Measurements from ENCODE around the gene PLCB4. TPM values are rescaled to one million over a fixed set of nuclear protein-coding genes. Genes with fewer than 3 reads are reported as not detected.
"Not testable (repeated sequence)": the region's sequence is repeated elsewhere in the genome, so short reads cannot be mapped to it uniquely, and the experiment has no call there.

PLCB4 gene
- total RNA-seq, 2 experiments from 2014 or later = 0.06 TPM; not detected in 1

- ChIA-PET CTCF (no interaction called here), POLR2A (no interaction called here)
- H3K4me3 ChIP-seq (ENCODE audit: low read length) = no peak overlapping the region
- H3K4me1 ChIP-seq (ENCODE audit: insufficient read depth, low read length) = no peaks in the 10 kb centered on the region
- no peak for DNase-seq
- Mint-ChIP-seq H3K4me1 (ENCODE audit: low read depth) (no peaks in the 10 kb centered on the region), H3K27me3 (no peaks in the 10 kb centered on the region), H3K9me3 (peaks cover 12% of the 10 kb centered on the region), H3K36me3 (ENCODE audit: low read depth) (no peaks in the 10 kb centered on the region), H3K27ac (no peak overlapping the region), H3K4me3 (no peak overlapping the region)
- intact Hi-C loops (cut with DNase I, micrococcal nuclease) = no loop called here
- no peaks in the 10 kb centered on the region for H3K27me3 ChIP-seq (ENCODE audit: control insufficient read depth in 1 of 2, insufficient read depth in 2 of 2, low read length in 2 of 2)
- H3K27ac ChIP-seq (ENCODE audit: low read depth in 1 of 2, low read length in 2 of 2) = no peak overlapping the region
- H3K9me3 ChIP-seq (ENCODE audit: control insufficient read depth in 1 of 2, insufficient read depth in 1 of 2, low read length in 2 of 2) = no peaks in the 10 kb centered on the region
- H3K36me3 ChIP-seq (ENCODE audit: insufficient read depth, low read length) = no peaks in the 10 kb centered on the region
- TF ChIP-seq CTCF (IDR thresholded peaks at IDR 0.05) = no peak
- ATAC-seq (ENCODE audit: poor library complexity) = no peak
Observed at GRCh38 chr20:9149087-9149486, 80.2 kb downstream of the PLCB4 start.

GRCh38 chr20:9149796-9150195 is 80.9 kb downstream of the PLCB4 start:
- TF ChIP-seq CTCF (IDR thresholded peaks at IDR 0.05) = no peak
- no peaks in the 10 kb centered on the region for H3K9me3 ChIP-seq (ENCODE audit: control insufficient read depth in 1 of 2, insufficient read depth in 1 of 2, low read length in 2 of 2)
- H3K4me3 ChIP-seq (ENCODE audit: low read length) = no peak overlapping the region
- H3K27me3 ChIP-seq (ENCODE audit: control insufficient read depth in 1 of 2, insufficient read depth in 2 of 2, low read length in 2 of 2) = no peaks in the 10 kb centered on the region
- intact Hi-C loops (cut with DNase I, micrococcal nuclease) = no loop called here
- no peaks in the 10 kb centered on the region for H3K4me1 ChIP-seq (ENCODE audit: insufficient read depth, low read length)
- Mint-ChIP-seq H3K36me3 (ENCODE audit: low read depth) (no peaks in the 10 kb centered on the region), H3K27ac (no peak overlapping the region), H3K4me3 (no peak overlapping the region), H3K4me1 (ENCODE audit: low read depth) (no peaks in the 10 kb centered on the region), H3K27me3 (no peaks in the 10 kb centered on the region), H3K9me3 (peaks cover 13% of the 10 kb centered on the region)
- no peaks in the 10 kb centered on the region for H3K36me3 ChIP-seq (ENCODE audit: insufficient read depth, low read length)
- CTCF ChIA-PET = no interaction called here
- ATAC-seq (ENCODE audit: poor library complexity) (no peak), DNase-seq (no peak)
- H3K27ac ChIP-seq (ENCODE audit: low read depth in 1 of 2, low read length in 2 of 2) = no peak overlapping the region
- POLR2A ChIA-PET = no interaction called here

GRCh38 chr20:9150679-9151078 is 81.8 kb downstream of the PLCB4 start:
- no peaks in the 10 kb centered on the region for H3K4me1 Mint-ChIP-seq (ENCODE audit: low read depth)
- Histone ChIP-seq H3K36me3 (ENCODE audit: insufficient read depth, low read length) (no peaks in the 10 kb centered on the region), H3K9me3 (ENCODE audit: control insufficient read depth in 1 of 2, insufficient read depth in 1 of 2, low read length in 2 of 2) (no peaks in the 10 kb centered on the region), H3K27ac (ENCODE audit: low read depth in 1 of 2, low read length in 2 of 2) (no peak overlapping the region), H3K4me1 (ENCODE audit: insufficient read depth, low read length) (no peaks in the 10 kb centered on the region), H3K27me3 (ENCODE audit: control insufficient read depth in 1 of 2, insufficient read depth in 2 of 2, low read length in 2 of 2) (no peaks in the 10 kb centered on the region), H3K4me3 (ENCODE audit: low read length) (no peak overlapping the region)
- no peak for ATAC-seq (ENCODE audit: poor library complexity)
- no peak for TF ChIP-seq CTCF (IDR thresholded peaks at IDR 0.05)
- H3K27ac Mint-ChIP-seq = no peak overlapping the region
- H3K27me3 Mint-ChIP-seq = no peaks in the 10 kb centered on the region
- DNase-seq = no peak
- no peaks in the 10 kb centered on the region for H3K36me3 Mint-ChIP-seq (ENCODE audit: low read depth)
- ChIA-PET CTCF (no interaction called here), POLR2A (no interaction called here)
- H3K9me3 Mint-ChIP-seq = peaks cover 14% of the 10 kb centered on the region
- no peak overlapping the region for H3K4me3 Mint-ChIP-seq
- intact Hi-C loops (cut with DNase I, micrococcal nuclease) = no loop called here

- POLR2A ChIA-PET; ATAC-seq (ENCODE audit: poor library complexity); DNase-seq: not testable (repeated sequence)
Observed at GRCh38 chr20:9152139-9152538, 83.3 kb downstream of the PLCB4 start.

More at GRCh38 chr20:9152139-9152538, 83.3 kb downstream of the PLCB4 start:
- H3K36me3 Mint-ChIP-seq (ENCODE audit: low read depth); H3K27me3 ChIP-seq (ENCODE audit: control insufficient read depth in 1 of 2, insufficient read depth in 2 of 2, low read length in 2 of 2); H3K4me1 Mint-ChIP-seq (ENCODE audit: low read depth); H3K4me3 ChIP-seq (ENCODE audit: low read length); H3K27ac ChIP-seq (ENCODE audit: low read depth in 1 of 2, low read length in 2 of 2); H3K36me3 ChIP-seq (ENCODE audit: insufficient read depth, low read length); intact Hi-C loops (cut with DNase I, micrococcal nuclease); H3K4me1 ChIP-seq (ENCODE audit: insufficient read depth, low read length); CTCF ChIA-PET; H3K9me3 ChIP-seq (ENCODE audit: control insufficient read depth in 1 of 2, insufficient read depth in 1 of 2, low read length in 2 of 2); H3K27ac Mint-ChIP-seq; H3K27me3 Mint-ChIP-seq; H3K4me3 Mint-ChIP-seq: not testable (repeated sequence)
- peaks cover 12% of the 10 kb centered on the region for H3K9me3 Mint-ChIP-seq

Data from CD4-positive, alpha-beta T cell (primary cell).